HCT116 (cell line): ENCODE data around the gene AMZ2. TPM values are rescaled to one million over a fixed set of nuclear protein-coding genes. Genes with fewer than 3 reads are reported as not detected.

Experiments used
- ATAC-seq: fragments of 200-7000 bp; cut with Tn5 transposase; 2 replicates; pipeline ENCODE4 v1.9.1; 2020; ENCODE audit warnings: mild to moderate bottlenecking, moderate library complexity
- BruUV-seq: library from RNA; stranded (reverse); fragments of 400-500 nt; replicated peaks from 2 replicates; lab custom pipeline; 2021; lab: Mats Ljungman, UMichigan
- CTCF ChIA-PET: fragments of 300-600 bp; sonication (Branson Sonifier 250); formaldehyde crosslinking; loops from one replicate; lab custom pipeline; 2021; ENCODE audit warnings: antibody characterized with exemption; lab: Charles Lee
- POLR2A ChIA-PET: fragments of 300-600, 350-600 bp; sonication (Branson Sonifier 250); formaldehyde crosslinking; loops from one replicate; lab custom pipeline; 2021; ENCODE audit warnings: antibody characterized with exemption; lab: Charles Lee
- RAD21 ChIA-PET, 2 experiments: fragments of 300-600 bp; sonication (Branson Sonifier 250); formaldehyde crosslinking; loops; one replicate each; lab custom pipeline; 2023; ENCODE audit warnings: low total read pairs in 2 of 2; ENCODE audit not compliant: uncharacterized antibody in 2 of 2, unreplicated experiment in 2 of 2, low non-redundant PET in 1 of 2; lab: Charles Lee
- DNase-seq: peaks from one replicate; pipeline ENCODE4 v3.0.0-alpha.2; 2010; ENCODE audit warnings: low read depth, low spot score
- H2AFZ ChIP-seq: fragments of 200-600 bp; shearing (Covaris generic), sonication (generic); 2 replicates; pipeline ENCODE4 v1.6.1; 2017; ENCODE audit warnings: low read depth, mixed run types, mixed read lengths, antibody characterized with exemption, low read length; ENCODE audit not compliant: poor library complexity, severe bottlenecking
- H3K27ac ChIP-seq: 2 replicates; pipeline ENCODE4 v1.5.1; 2012; ENCODE audit warnings: low read depth, low read length
- H3K27me3 ChIP-seq: fragments of 200-600 bp; sonication (generic); 2 replicates; pipeline ENCODE4 v1.6.1; 2016; ENCODE audit warnings: mixed run types, low read length, mixed read lengths; ENCODE audit not compliant: insufficient read depth
- H3K36me3 ChIP-seq, 2 experiments: fragments of 200-500 bp in 1 of 2; fragments of 200-600 bp in 1 of 2; sonication (Bioruptor generic) in 1 of 2; sonication (generic) in 1 of 2; 2 replicates each; pipeline versions ENCODE4 v1.5.1 to v1.6.1; 2014 to 2016; ENCODE audit warnings: low read length in 2 of 2, inconsistent platforms in 1 of 2, mixed read lengths in 1 of 2, mixed run types in 1 of 2; ENCODE audit not compliant: insufficient read depth in 2 of 2, control insufficient read depth in 1 of 2
- H3K4me1 ChIP-seq, 2 experiments: fragments of 200-600 bp in 1 of 2; sonication (generic) in 1 of 2; 2 replicates each; pipeline versions ENCODE4 v1.5.1 to v1.6.1; 2012 to 2017; ENCODE audit warnings: low read length in 2 of 2, inconsistent platforms in 1 of 2, mild to moderate bottlenecking in 1 of 2, mixed read lengths in 1 of 2, mixed run types in 1 of 2, moderate library complexity in 1 of 2; ENCODE audit not compliant: insufficient read depth in 2 of 2, control insufficient read depth in 1 of 2
- H3K4me2 ChIP-seq: fragments of 200-600 bp; sonication (generic); 2 replicates; pipeline ENCODE4 v1.6.1; 2017; ENCODE audit warnings: mixed run types, low read length, mixed read lengths
- H3K4me3 ChIP-seq, 2 experiments: fragments of 200-600 bp in 1 of 2; sonication (generic) in 1 of 2; replicated peaks in 1 of 2; 2 replicates each; pipeline ENCODE4 v1.5.1; 2011 to 2016; ENCODE audit warnings: low read length in 2 of 2, control low read depth in 1 of 2, low read depth in 1 of 2, mild to moderate bottlenecking in 1 of 2, mixed read lengths in 1 of 2, mixed run types in 1 of 2
- H3K79me2 ChIP-seq: fragments of 200-600 bp; sonication (generic); 2 replicates; pipeline ENCODE4 v1.6.1; 2017; ENCODE audit warnings: mild to moderate bottlenecking, mixed run types, low read length, moderate library complexity, mixed read lengths; ENCODE audit not compliant: insufficient read depth
- H3K9ac ChIP-seq: fragments of 200-600 bp; sonication (generic); 2 replicates; pipeline ENCODE4 v1.6.1; 2016; ENCODE audit warnings: low read length, mixed read lengths
- H3K9me2 ChIP-seq: fragments of 200-600 bp; sonication (generic), shearing (Covaris generic); 2 replicates; pipeline ENCODE4 v1.6.1; 2017; ENCODE audit warnings: mixed run types, mild to moderate bottlenecking, moderate library complexity; ENCODE audit not compliant: insufficient read depth
- H3K9me3 ChIP-seq, 2 experiments: fragments of 200-500 bp in 1 of 2; fragments of 200-600 bp in 1 of 2; sonication (Bioruptor generic) in 1 of 2; sonication (generic) in 1 of 2; 2 replicates each; pipeline ENCODE4 v1.6.1; 2014 to 2017; ENCODE audit warnings: low read length in 2 of 2, mixed read lengths in 2 of 2, inconsistent platforms in 1 of 2, low read depth in 1 of 2, mild to moderate bottlenecking in 1 of 2, mixed run types in 1 of 2, moderate library complexity in 1 of 2; ENCODE audit not compliant: control insufficient read depth in 1 of 2, insufficient read depth in 1 of 2
- H4K20me1 ChIP-seq: fragments of 200-600 bp; sonication (generic), shearing (Covaris generic); 2 replicates; pipeline ENCODE4 v1.6.1; 2017; ENCODE audit warnings: mixed run types, mild to moderate bottlenecking, moderate library complexity; ENCODE audit not compliant: insufficient read depth
- ATF3 ChIP-seq: IDR thresholded peaks from 2 replicates; pipeline ENCODE4 v1.6.1; 2012
- CBX3 ChIP-seq: IDR thresholded peaks from 2 replicates; pipeline ENCODE4 v1.6.1; 2012; ENCODE audit warnings: low read depth
- CEBPB ChIP-seq: IDR thresholded peaks from 2 replicates; pipeline ENCODE4 v1.6.1; 2012; ENCODE audit warnings: low read depth
- CTCF ChIP-seq, 3 experiments: fragments of 200-600 bp in 1 of 3; sonication (generic) in 1 of 3; IDR thresholded peaks in 2 of 3; conservative IDR thresholded peaks in 1 of 3; 2 replicates each; pipeline ENCODE4 v1.5.1; 2012 to 2017; ENCODE audit warnings: low read depth in 2 of 3, low read length in 2 of 3, antibody characterized with exemption in 1 of 3, borderline replicate concordance in 1 of 3, control low read depth in 1 of 3, mild to moderate bottlenecking in 1 of 3, mixed read lengths in 1 of 3, mixed run types in 1 of 3, moderate library complexity in 1 of 3; ENCODE audit not compliant: insufficient read depth in 1 of 3
- EGR1 ChIP-seq: IDR thresholded peaks from 2 replicates; pipeline ENCODE4 v1.6.1; 2012; ENCODE audit warnings: low read depth
- ELF1 ChIP-seq: IDR thresholded peaks from 2 replicates; pipeline ENCODE4 v1.6.1; 2012; ENCODE audit warnings: low read depth, borderline replicate concordance
- JUND ChIP-seq: IDR thresholded peaks from 2 replicates; pipeline ENCODE4 v1.6.1; 2012
- MAX ChIP-seq: IDR thresholded peaks from 2 replicates; pipeline ENCODE4 v1.6.1; 2012
- POLR2AphosphoS5 ChIP-seq: IDR thresholded peaks from 2 replicates; pipeline ENCODE4 v1.6.1; 2011; ENCODE audit warnings: mild to moderate bottlenecking, low read depth, low read length, moderate library complexity
- RAD21 ChIP-seq: IDR thresholded peaks from 2 replicates; pipeline ENCODE4 v1.6.1; 2012; ENCODE audit warnings: low read depth, mild to moderate bottlenecking
- SIN3A ChIP-seq: IDR thresholded peaks from 2 replicates; pipeline ENCODE4 v1.6.1; 2012; ENCODE audit warnings: low read depth
- SP1 ChIP-seq: IDR thresholded peaks from 2 replicates; pipeline ENCODE4 v1.6.1; 2012; ENCODE audit warnings: low read depth
- SRF ChIP-seq: IDR thresholded peaks from 2 replicates; pipeline ENCODE4 v1.6.1; 2012; ENCODE audit warnings: low read depth
- YY1 ChIP-seq: IDR thresholded peaks from 2 replicates; pipeline ENCODE4 v1.6.1; 2011; ENCODE audit warnings: low read length, low read depth, moderate library complexity, mild to moderate bottlenecking; ENCODE audit not compliant: insufficient replicate concordance; ENCODE audit errors: extremely low read depth
- ZBTB33 ChIP-seq: IDR thresholded peaks from 2 replicates; pipeline ENCODE4 v1.6.1; 2011; ENCODE audit warnings: mild to moderate bottlenecking, low read length, moderate library complexity; ENCODE audit not compliant: insufficient replicate concordance; ENCODE audit errors: extremely low read depth
- ZFX ChIP-seq: fragments of 450-650 bp; IDR thresholded peaks from 2 replicates; pipeline ENCODE4 v1.6.1; 2017
- ZNF274 ChIP-seq: fragments of 200-500 bp; sonication (Bioruptor generic); IDR thresholded peaks from 2 replicates; pipeline ENCODE4 v1.6.1; 2014; ENCODE audit warnings: mild to moderate bottlenecking, low read depth, low read length, inconsistent platforms
- intact Hi-C: fragments of 100-400 bp; cut with micrococcal nuclease; formaldehyde crosslinking; loops from 2 replicates; pipeline ENCODE4 v1.10.0; 2022
- total RNA-seq: library from RNA; stranded (reverse); gene quantifications from one replicate; pipeline ENCODE4 v1.2.1, GENCODE V29; 2021; ENCODE audit not compliant: unreplicated experiment

Gene AMZ2
- total RNA-seq, 1 experiment from 2014 or later = 131 TPM

- no peak for TF ChIP-seq JUND
- TF ChIP-seq YY1 = no peak
- TF ChIP-seq MAX = no peak
- TF ChIP-seq, all 23 proteins: peak for 0
These were observed 43.1 kb upstream of the AMZ2 start (continued) for GRCh38 chr17:68204736-68205135.

- CTCF ChIA-PET = interaction anchor here (0.6 to 3.0 kb wide), 15 partner anchors 8 to 1885 kb away, joined by 3 to 11 read pairs (median 3); partner anchors contain the start of gene WIPI1
- Histone ChIP-seq H3K27ac (peak overlapping the region; percentile 75), H2AFZ (peak overlapping the region; percentile 88), H3K36me3 (peaks cover 3 to 5% of the 10 kb centered on the region in 2 experiments; a peak in 2 of 4 replicates), H3K9me2 (no peaks in the 10 kb centered on the region), H3K4me3 (peak overlapping the region; percentile 80 to 82), H3K9me3 (no peaks in the 10 kb centered on the region), H3K4me2 (peak overlapping the region; percentile 98), H3K9ac (peak overlapping the region; percentile 78), H3K27me3 (no peaks in the 10 kb centered on the region), H3K79me2 (peaks cover 12% of the 10 kb centered on the region; the same call in 1 of the 2 replicates), H4K20me1 (no peaks in the 10 kb centered on the region), H3K4me1 (peaks cover 9 to 34% of the 10 kb centered on the region in 2 experiments; a peak in 3 of 4 replicates)
- RAD21 ChIA-PET = interaction anchor here (0.6 to 1.4 kb wide), 3 partner anchors 33 to 229 kb away, joined by 3 to 6 read pairs (median 3); no protein-coding TSS in a partner anchor
- POLR2A ChIA-PET = interaction anchor here (1.1 to 1.4 kb wide), 2 partner anchors 23 to 33 kb away, joined by 3 read pairs; no protein-coding TSS in a partner anchor
- no TSS peak for BruUV-seq
- ATAC-seq = peak; percentile 88
- peak; percentile 78 for DNase-seq
- intact Hi-C loops = loop anchor here (1.0 to 10.0 kb wide), 3 partner anchors 42 to 401 kb away; no protein-coding TSS in a partner anchor
- TF ChIP-seq SIN3A (peak; percentile 79), CEBPB (no peak), SP1 (no peak), YY1 (peak; percentile 87), POLR2AphosphoS5 (peak; percentile 92), SRF (no peak), CBX3 (peak; percentile 92), ZFX (peak; percentile 80; the same call in 1 of the 2 replicates), CTCF (IDR thresholded peaks at IDR 0.05 in 2 of 3, conservative IDR thresholded peaks at IDR 0.05 in 1 of 3; ENCODE audit: borderline replicate concordance in 1 of 3, insufficient read depth in 1 of 3, low read depth in 2 of 3, low read length in 2 of 3) (peak; percentile 63 to 91 (median 86)), EGR1 (peak; percentile 82), ZNF274 (no peak), RAD21 (peak; percentile 59), ELF1 (no peak), ZBTB33 (no peak), ATF3 (no peak)
These were observed 42.5 kb upstream of the AMZ2 start for GRCh38 chr17:68205251-68205807.
